Ramos (cell line): ENCODE measurements around the gene CORIN.
"Not testable (repeated sequence)": the region's sequence is repeated elsewhere in the genome, so short reads cannot be mapped to it uniquely, and the experiment has no call there.

Experiments used
- in situ Hi-C: fragments of 300-500 bp; cut with MboI; formaldehyde crosslinking; loops from one replicate; pipeline ENCODE4 v1.14.3; 2022; ENCODE audit warnings: low sequenced_read_pairs; ENCODE audit not compliant: unreplicated experiment

Gene CORIN

GRCh38 chr4:47736146-47736545 lies 101.7 kb downstream of the CORIN start:
- in situ Hi-C loops, result no loop called here

- in situ Hi-C loops, result no loop called here
Measured at GRCh38 chr4:47733302-47734175, 104.3 kb downstream of the CORIN start.

GRCh38 chr4:47731182-47731581 lies 106.7 kb downstream of the CORIN start:
- in situ Hi-C loops, result no loop called here

- in situ Hi-C loops, result no loop called here
Measured at GRCh38 chr4:47729131-47729680, 108.7 kb downstream of the CORIN start.

GRCh38 chr4:47721892-47722575 lies 115.8 kb downstream of the CORIN start:
- in situ Hi-C loops, result no loop called here

GRCh38 chr4:47721485-47721884 lies 116.4 kb downstream of the CORIN start:
- in situ Hi-C loops, result no loop called here

- in situ Hi-C loops, result no loop called here
Measured at GRCh38 chr4:47720787-47721186, 117.1 kb downstream of the CORIN start.

- in situ Hi-C loops, result no loop called here
Measured at GRCh38 chr4:47719576-47719975, 118.3 kb downstream of the CORIN start.

- in situ Hi-C loops, result no loop called here
Measured at GRCh38 chr4:47718696-47719095, 119.2 kb downstream of the CORIN start.

GRCh38 chr4:47717188-47717587 lies 120.7 kb downstream of the CORIN start:
- in situ Hi-C loops, result no loop called here

- in situ Hi-C loops, result no loop called here
Measured at GRCh38 chr4:47715716-47716416, 122.0 kb downstream of the CORIN start.

- in situ Hi-C loops, result no loop called here
Measured at GRCh38 chr4:47714269-47714668, 123.6 kb downstream of the CORIN start.

GRCh38 chr4:47713129-47713834 lies 124.6 kb downstream of the CORIN start:
- in situ Hi-C loops, result no loop called here

- in situ Hi-C loops, result no loop called here
Measured at GRCh38 chr4:47711646-47712045, 126.2 kb downstream of the CORIN start.

GRCh38 chr4:47711183-47711582 lies 126.7 kb downstream of the CORIN start:
- in situ Hi-C loops, result no loop called here

- in situ Hi-C loops, result not testable (repeated sequence)
Measured at GRCh38 chr4:47706352-47706751, 131.5 kb downstream of the CORIN start.

GRCh38 chr4:47705326-47705981 lies 132.4 kb downstream of the CORIN start:
- in situ Hi-C loops, result no loop called here

- in situ Hi-C loops, result no loop called here
Measured at GRCh38 chr4:47704693-47705325, 133.1 kb downstream of the CORIN start.

- in situ Hi-C loops, result no loop called here
Measured at GRCh38 chr4:47703956-47704355, 133.9 kb downstream of the CORIN start.
